HFF-Myc (cell line): ENCODE results near the gene MYOM3.
A peak's percentile ranks its signal among the peaks of the same experiment; 100 is the strongest.

Source experiments
- DNase-seq: peaks from one replicate; pipeline ENCODE4 v3.0.0-alpha.2; 2011; ENCODE audit warnings: low read depth; ENCODE audit errors: extremely low read depth
- H3K4me3 ChIP-seq: replicated peaks from 2 replicates; pipeline ENCODE4 v1.5.1; 2011; ENCODE audit warnings: low read depth, mild to moderate bottlenecking, control low read depth, low read length
- CTCF ChIP-seq: IDR thresholded peaks from 2 replicates; pipeline ENCODE4 v1.5.1; 2012; ENCODE audit warnings: mild to moderate bottlenecking, low read depth, low read length, control low read depth; ENCODE audit errors: missing control alignments

MYOM3 gene

GRCh38 chr1:24111996-24112779, at the start of gene MYOM3:
TSS of gene MYOM3 (minus strand) at chr1:24112135. CDS start at chr1:24108636, 3,499 bp downstream.
- TF ChIP-seq CTCF, result peak; percentile 38
- DNase-seq, result no peak
- no peak within 1 kb of the TSS for H3K4me3 ChIP-seq

GRCh38 chr1:24161270-24161669, 49.3 kb upstream of the MYOM3 start:
- no peak for DNase-seq
- H3K4me3 ChIP-seq, result no peak overlapping the region
- TF ChIP-seq CTCF, result no peak

DNA sequence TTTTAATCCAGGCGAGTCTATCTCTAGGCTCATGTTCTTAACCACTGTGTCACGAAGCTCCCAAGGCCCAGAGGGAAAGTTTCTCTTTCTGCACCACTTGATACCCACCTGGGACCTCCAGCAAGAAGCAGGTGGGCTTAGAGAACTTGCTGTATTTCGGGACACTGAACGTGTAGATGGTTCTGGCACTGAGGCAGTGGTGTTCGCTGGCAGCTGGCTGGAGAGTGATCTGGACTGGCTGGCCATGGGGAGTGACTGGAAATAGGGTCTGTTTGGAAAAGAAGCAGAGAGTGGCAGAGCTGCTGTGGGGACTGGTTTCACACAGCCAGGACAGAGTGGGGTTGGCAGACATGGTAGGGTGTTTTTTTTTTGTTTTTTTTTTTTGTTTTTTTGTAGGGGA, 47.4 kb upstream of the MYOM3 start:
- no peak for TF ChIP-seq CTCF
- H3K4me3 ChIP-seq, result no peak overlapping the region
- DNase-seq, result no peak

DNA sequence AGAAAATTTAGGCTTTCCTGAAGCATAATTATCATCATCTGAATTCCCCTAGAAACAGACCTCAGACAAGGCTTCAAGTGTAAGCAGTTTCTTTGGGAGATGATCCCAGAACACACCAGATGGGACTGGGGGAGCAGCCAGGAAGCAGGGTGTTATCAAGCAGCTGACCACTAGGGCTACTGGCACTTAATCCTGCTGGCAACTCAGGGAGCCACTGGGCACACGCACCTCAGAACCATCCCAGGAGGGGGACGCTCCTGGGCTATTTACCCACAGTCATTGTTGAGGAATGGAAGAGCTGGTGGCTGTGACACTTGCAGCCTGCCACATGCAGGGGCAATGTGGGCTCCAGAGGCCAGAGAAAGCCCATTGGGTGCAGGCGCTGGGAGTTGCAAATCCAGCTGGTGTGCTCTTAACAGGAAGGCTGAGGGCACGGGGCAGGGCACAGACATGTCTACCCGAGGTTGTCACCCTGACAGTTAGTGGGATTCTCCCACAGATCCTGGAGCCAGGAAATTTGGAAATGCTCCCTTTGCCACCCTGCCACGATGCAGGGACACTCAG, 46.1 kb upstream of the MYOM3 start:
- DNase-seq, result no peak
- no peak overlapping the region for H3K4me3 ChIP-seq
- peak; percentile 20 for TF ChIP-seq CTCF

DNA sequence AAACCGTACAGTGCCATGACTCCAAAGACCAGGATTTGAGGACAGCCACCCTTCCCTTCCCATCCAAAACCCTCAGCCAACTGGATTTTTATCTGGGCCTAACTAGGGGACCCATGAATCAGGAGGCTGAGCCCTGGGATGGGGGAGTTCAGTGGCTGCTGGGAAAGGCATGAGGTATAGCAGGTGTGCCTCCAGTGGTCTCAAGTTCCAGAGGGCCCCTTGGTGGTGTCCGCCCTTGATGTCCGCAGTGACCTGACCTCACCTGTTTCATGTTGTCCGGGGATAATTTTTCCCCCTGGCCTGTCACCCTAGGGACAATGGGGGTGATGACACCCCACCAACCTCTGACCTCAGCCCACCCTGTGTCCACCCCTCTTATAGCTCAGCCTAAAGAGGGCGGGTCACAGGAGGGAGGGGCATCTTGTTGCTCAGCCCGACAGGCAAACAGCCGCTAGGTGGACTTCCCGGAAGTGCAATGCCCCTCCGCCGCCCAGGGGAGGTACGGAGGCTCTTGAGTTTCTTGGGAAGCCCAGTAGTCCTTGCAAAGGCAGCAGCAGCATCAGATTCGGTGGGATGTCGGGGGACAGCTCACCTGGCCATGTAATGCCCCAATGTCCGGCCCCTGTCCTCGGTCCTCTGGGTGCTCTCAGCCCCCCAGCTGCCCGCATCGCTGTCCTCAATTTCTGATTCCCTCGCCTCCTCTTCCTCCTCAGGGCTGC, 44.8 kb upstream of the MYOM3 start:
- DNase-seq, result no peak
- TF ChIP-seq CTCF, result no peak
- no peak overlapping the region for H3K4me3 ChIP-seq

DNA sequence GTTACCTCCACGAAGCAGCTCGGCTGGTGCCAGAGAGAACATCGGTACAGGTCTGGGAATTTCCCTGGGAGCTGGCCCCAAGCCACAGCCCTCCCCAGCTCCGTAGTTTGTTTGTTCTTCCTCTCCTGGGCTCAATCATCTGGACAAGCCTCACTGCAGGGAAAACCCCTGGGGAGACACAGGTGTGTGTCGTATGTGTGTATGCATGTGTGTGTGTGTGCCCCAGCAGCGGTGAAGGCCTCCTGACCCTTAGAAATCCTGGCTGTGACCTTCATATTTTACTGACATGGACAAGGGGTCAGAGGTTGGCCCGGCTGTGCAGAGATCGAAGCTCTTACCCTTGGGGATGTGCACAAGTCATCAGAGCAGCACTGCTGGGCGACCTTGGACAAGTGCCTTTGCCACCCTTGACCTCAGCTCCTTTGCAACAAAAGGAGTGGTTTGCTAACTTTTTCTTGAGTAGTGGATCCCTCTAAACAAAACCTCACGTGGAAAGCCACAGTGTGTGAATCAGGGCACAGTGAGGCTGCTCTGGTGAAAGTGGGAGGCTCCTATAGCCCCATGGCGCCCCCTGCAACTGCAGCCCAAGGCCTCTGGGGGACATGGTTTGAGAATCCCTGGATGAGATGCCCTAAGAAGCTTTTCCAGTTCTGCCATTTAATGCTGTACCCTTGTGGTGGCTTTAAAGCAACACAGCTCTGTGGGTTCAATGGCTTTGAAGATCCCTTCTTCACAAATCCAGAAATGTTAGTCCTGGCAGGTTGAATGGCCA, 43.3 kb upstream of the MYOM3 start:
- no peak for DNase-seq
- H3K4me3 ChIP-seq, result no peak overlapping the region
- TF ChIP-seq CTCF, result peak; percentile 28
